Skin of body (tissue), 2 donors: Measurements from ENCODE around the gene GABBR2. TPM values are rescaled to one million over a fixed set of nuclear protein-coding genes. Genes with fewer than 3 reads are reported as not detected.
"Not testable (repeated sequence)": the region's sequence is repeated elsewhere in the genome, so short reads cannot be mapped to it uniquely, and the experiment has no call there.

Experiments
- DNase-seq: peaks from one replicate; lab custom pipeline; 2025; lab: John Stamatoyannopoulos, UW
- total RNA-seq: library from RNA; depleted of rRNA; stranded (reverse); fragments of >200 nt; gene quantifications from one replicate; pipeline ENCODE4 v1.2.3, GENCODE V29; 2014

The GABBR2 gene
- total RNA-seq, 1 donor from 2014 or later, result 0.39 TPM

GRCh38 chr9:98516205-98516896 lies 192.4 kb downstream of the GABBR2 start:
- no peak for DNase-seq

- DNase-seq, result no peak
Measured at GRCh38 chr9:98515506-98516204, 193.1 kb downstream of the GABBR2 start.

GRCh38 chr9:98514841-98515240 lies 193.9 kb downstream of the GABBR2 start:
- DNase-seq, result no peak

GRCh38 chr9:98508217-98508919 lies 200.4 kb downstream of the GABBR2 start:
- DNase-seq, result not testable (repeated sequence)

GRCh38 chr9:98506422-98507054 lies 202.2 kb downstream of the GABBR2 start:
- DNase-seq, result no peak

GRCh38 chr9:98504298-98505282 lies 204.1 kb downstream of the GABBR2 start:
- no peak for DNase-seq

GRCh38 chr9:98503867-98504266 lies 204.9 kb downstream of the GABBR2 start:
- DNase-seq, result no peak

- peak; percentile 6 for DNase-seq
Measured at GRCh38 chr9:98502976-98503325, 205.8 kb downstream of the GABBR2 start.

- no peak for DNase-seq
Measured at GRCh38 chr9:98502311-98502975, 206.3 kb downstream of the GABBR2 start.

- no peak for DNase-seq
Measured at GRCh38 chr9:98501819-98502218, 206.9 kb downstream of the GABBR2 start.

GRCh38 chr9:98501259-98501658 lies 207.5 kb downstream of the GABBR2 start:
- DNase-seq, result not testable (repeated sequence)

- DNase-seq, result no peak
Measured at GRCh38 chr9:98500337-98500919, 208.3 kb downstream of the GABBR2 start.

GRCh38 chr9:98495530-98495929 lies 213.2 kb downstream of the GABBR2 start:
- DNase-seq, result no peak

- no peak for DNase-seq
Measured at GRCh38 chr9:98494852-98495251, 213.9 kb downstream of the GABBR2 start.

GRCh38 chr9:98491828-98492227 lies 216.9 kb downstream of the GABBR2 start:
- DNase-seq, result peak; percentile 2

GRCh38 chr9:98491231-98491651 lies 217.5 kb downstream of the GABBR2 start:
- DNase-seq, result no peak

GRCh38 chr9:98488571-98489312 lies 220.0 kb downstream of the GABBR2 start:
- DNase-seq, result no peak

- no peak for DNase-seq
Measured at GRCh38 chr9:98485706-98486105, 223.0 kb downstream of the GABBR2 start.

GRCh38 chr9:98484162-98484561 lies 224.6 kb downstream of the GABBR2 start:
- DNase-seq, result no peak
